Measurements from ENCODE around the gene SYNJ2. TPM values are rescaled to one million over a fixed set of nuclear protein-coding genes. Genes with fewer than 3 reads are reported as not detected.

Gene SYNJ2
- total and polyA plus RNA-seq, 5 experiments from 2014 or later: 5.2 to 16.3 (median 8.5) TPM

DNA sequence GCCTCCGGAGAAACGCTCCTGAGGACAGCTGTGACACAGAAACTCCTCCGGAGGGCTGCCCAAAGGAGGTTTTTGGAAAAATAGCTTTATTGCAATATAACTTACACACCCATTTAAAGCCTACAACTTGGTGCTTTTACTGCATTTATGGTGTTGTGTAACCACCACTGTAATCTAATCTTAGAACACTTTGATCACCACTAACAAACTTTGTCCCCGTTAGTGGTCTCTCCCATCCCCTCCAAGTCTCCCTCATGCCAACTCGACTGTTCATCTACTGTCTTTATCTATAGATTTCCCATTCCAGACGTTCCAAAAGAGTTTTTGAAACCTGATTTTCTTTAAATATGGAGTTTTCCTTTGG is 62.8 kb downstream of the SYNJ2 start:
- Mint-ChIP-seq H3K27ac (peak overlapping the region in 7 of 10 donors; percentile 4 to 77 (median 48)), H3K27me3 (no peaks in the 10 kb centered on the region), H3K4me1 (peaks cover 28 to 45% (median 39%) of the 10 kb centered on the region in 4 donors), H3K36me3 (peaks cover 0 to 16% (median 6%) of the 10 kb centered on the region in 3 donors), H3K4me3 (no peak overlapping the region), H3K9me3 (no peaks in the 10 kb centered on the region)
- ATAC-seq: no peak
- no peak for DNase-seq
- POLR2A ChIA-PET: interaction anchor here (5.2 kb wide), 1 partner anchor 13 kb away, joined by 38 read pairs; no protein-coding TSS in a partner anchor

- Mint-ChIP-seq H3K27ac (peak overlapping the region; percentile 71 to 96 (median 91)), H3K36me3 (peaks cover 0 to 17% (median 6%) of the 10 kb centered on the region in 3 donors), H3K27me3 (no peaks in the 10 kb centered on the region), H3K9me3 (no peaks in the 10 kb centered on the region), H3K4me3 (peak overlapping the region; percentile 46 to 88 (median 73)), H3K4me1 (peaks cover 22 to 32% (median 27%) of the 10 kb centered on the region in 4 donors)
- ATAC-seq (peak; percentile 73), DNase-seq (peak in 8 of 10 donors; percentile 10 to 68 (median 52))
- POLR2A ChIA-PET: interaction anchor here (0.6 to 5.2 kb wide), 8 partner anchors 11 to 999 kb away, joined by 3 to 38 read pairs (median 4); no protein-coding TSS in a partner anchor
Observed at GRCh38 chr6:158046201-158047126, 64.8 kb downstream of the SYNJ2 start.

GRCh38 chr6:158047127-158047518 is 65.5 kb downstream of the SYNJ2 start:
- Mint-ChIP-seq H3K27me3 (no peaks in the 10 kb centered on the region), H3K36me3 (peaks cover 0 to 18% (median 6%) of the 10 kb centered on the region in 3 donors), H3K9me3 (no peaks in the 10 kb centered on the region), H3K4me1 (peaks cover 22 to 32% (median 27%) of the 10 kb centered on the region in 4 donors), H3K4me3 (peak overlapping the region; percentile 46 to 88 (median 73)), H3K27ac (peak overlapping the region; percentile 67 to 96 (median 91))
- peak; percentile 58 to 61 for ATAC-seq
- peak in 7 of 10 donors; percentile 33 to 76 (median 51) for DNase-seq
- POLR2A ChIA-PET: interaction anchor here (0.6 to 5.2 kb wide), 6 partner anchors 11 to 998 kb away, joined by 3 to 38 read pairs (median 4); no protein-coding TSS in a partner anchor

- ATAC-seq (no peak), DNase-seq (peak in 1 of 10 donors; percentile 10)
- H3K27ac Mint-ChIP-seq: peak overlapping the region in 9 of 10 donors; percentile 44 to 96 (median 89)
- H3K36me3 Mint-ChIP-seq: peaks cover 0 to 22% (median 2%) of the 10 kb centered on the region in 3 donors
- peaks cover 22 to 31% (median 27%) of the 10 kb centered on the region in 4 donors for H3K4me1 Mint-ChIP-seq
- no peaks in the 10 kb centered on the region for H3K27me3 Mint-ChIP-seq
- H3K9me3 Mint-ChIP-seq: no peaks in the 10 kb centered on the region
- POLR2A ChIA-PET: interaction anchor here (1.1 to 5.2 kb wide), 4 partner anchors 10 to 64 kb away, joined by 3 to 38 read pairs (median 7); no protein-coding TSS in a partner anchor
- H3K4me3 Mint-ChIP-seq: peak overlapping the region in 5 of 10 donors; percentile 65 to 82 (median 72)
Observed at GRCh38 chr6:158047563-158048323, 66.1 kb downstream of the SYNJ2 start.

- POLR2A ChIA-PET: interaction anchor here (1.1 to 5.2 kb wide), 4 partner anchors 9 to 22 kb away, joined by 3 to 38 read pairs (median 6); no protein-coding TSS in a partner anchor
- H3K27ac Mint-ChIP-seq: peak overlapping the region in 5 of 10 donors; percentile 22 to 73 (median 25)
- ATAC-seq (no peak), DNase-seq (peak in 1 of 10 donors; percentile 18)
- H3K36me3 Mint-ChIP-seq: peaks cover 0 to 24% (median 2%) of the 10 kb centered on the region in 3 donors
- no peaks in the 10 kb centered on the region for H3K27me3 Mint-ChIP-seq
- H3K4me3 Mint-ChIP-seq: no peak overlapping the region
- H3K4me1 Mint-ChIP-seq: peaks cover 22 to 31% (median 27%) of the 10 kb centered on the region in 4 donors
- H3K9me3 Mint-ChIP-seq: no peaks in the 10 kb centered on the region
Observed at GRCh38 chr6:158048589-158048988, 66.9 kb downstream of the SYNJ2 start.

DNA sequence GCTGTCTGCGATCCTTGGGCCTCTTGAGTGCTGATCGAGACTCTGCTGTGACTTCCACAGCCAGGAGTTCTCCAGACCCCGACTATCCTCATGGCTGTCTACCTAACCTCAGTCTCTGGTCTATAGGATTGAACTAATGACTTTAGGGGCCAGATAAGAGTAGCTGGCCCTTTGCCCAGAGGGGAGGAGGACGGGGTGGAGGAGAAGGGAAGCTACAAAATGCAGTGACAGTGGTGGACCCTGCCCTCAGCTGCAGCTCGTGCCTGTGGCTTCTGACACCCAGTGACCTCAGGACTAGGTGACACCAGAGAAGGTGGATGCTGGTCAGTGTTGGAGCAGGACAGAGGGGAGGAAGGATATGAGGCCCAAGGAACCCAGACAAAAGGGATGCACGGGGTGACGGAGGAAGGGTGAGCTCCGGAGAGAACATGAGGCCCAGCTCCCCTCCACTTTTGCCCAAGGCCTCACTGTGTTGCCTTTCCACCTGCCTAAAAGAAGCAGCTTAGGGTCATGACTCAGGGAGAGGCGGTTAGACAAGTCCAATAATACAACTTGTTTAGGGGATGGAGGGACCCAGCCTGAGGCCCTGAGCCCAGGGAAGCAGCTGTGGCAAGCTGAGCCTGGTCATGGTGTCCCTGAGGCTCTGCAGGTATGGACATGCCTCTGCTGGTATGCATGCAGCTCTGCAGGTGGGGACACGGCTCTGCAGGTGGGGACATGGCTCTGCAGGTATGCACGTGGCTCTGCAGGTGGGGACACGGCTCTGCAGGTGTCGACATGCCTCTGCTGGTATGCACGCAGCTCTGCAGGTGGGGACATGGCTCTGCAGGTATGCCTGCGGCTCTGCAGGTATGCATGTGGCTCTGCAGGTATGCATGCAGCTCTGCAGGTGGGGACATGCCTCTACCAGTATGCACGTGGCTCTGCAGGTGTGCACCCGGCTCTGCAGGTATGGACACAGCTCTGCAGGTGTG is 67.7 kb downstream of the SYNJ2 start:
- peak in 1 of 10 donors; percentile 51 for DNase-seq
- H3K36me3 Mint-ChIP-seq: peaks cover 0 to 23% (median 0%) of the 10 kb centered on the region in 3 donors
- H3K4me3 Mint-ChIP-seq: no peak overlapping the region
- no peaks in the 10 kb centered on the region for H3K9me3 Mint-ChIP-seq
- H3K27me3 Mint-ChIP-seq: no peaks in the 10 kb centered on the region
- H3K27ac Mint-ChIP-seq: peak overlapping the region in 2 of 10 donors; percentile 22 to 73
- H3K4me1 Mint-ChIP-seq: peaks cover 19 to 31% (median 25%) of the 10 kb centered on the region in 4 donors
- no peak for ATAC-seq
- POLR2A ChIA-PET: interaction anchor here (1.1 to 5.2 kb wide), 4 partner anchors 8 to 23 kb away, joined by 3 to 38 read pairs (median 6); no protein-coding TSS in a partner anchor

DNA sequence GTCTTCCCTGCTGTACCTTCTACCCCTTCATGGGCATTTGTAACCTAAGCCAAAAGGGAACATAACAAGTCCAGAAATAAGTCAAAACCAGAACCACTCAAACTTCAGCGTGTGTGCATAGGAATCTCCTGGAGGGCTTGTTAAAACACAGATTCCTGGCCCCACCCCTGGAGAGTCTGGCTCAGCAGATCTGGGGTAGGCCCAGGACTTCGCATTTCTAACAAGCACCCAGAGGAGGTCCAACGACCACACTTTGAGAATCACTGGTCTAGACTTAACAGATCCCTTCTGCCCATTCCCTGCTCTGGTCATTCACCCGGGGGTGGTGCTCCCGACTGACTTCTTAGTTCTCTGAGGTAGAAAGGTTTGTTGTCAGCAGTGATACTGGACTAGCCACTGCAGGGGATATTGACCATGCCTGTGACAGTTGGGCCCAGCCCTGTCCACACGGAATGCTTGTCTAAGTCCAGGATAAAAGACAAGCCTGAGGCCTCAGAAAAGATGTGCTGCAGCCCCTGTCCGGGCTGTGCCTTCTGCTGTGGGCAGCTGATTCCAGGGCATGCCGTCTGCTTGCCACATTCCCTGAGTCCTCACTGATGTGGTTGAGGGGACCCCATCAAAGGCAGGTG is 68.6 kb downstream of the SYNJ2 start:
- no peak for ATAC-seq
- Mint-ChIP-seq H3K36me3 (peaks cover 0 to 26% (median 0%) of the 10 kb centered on the region in 3 donors), H3K9me3 (no peaks in the 10 kb centered on the region), H3K27ac (peak overlapping the region in 1 of 10 donors; percentile 22), H3K27me3 (no peaks in the 10 kb centered on the region), H3K4me1 (peaks cover 19 to 29% (median 24%) of the 10 kb centered on the region in 4 donors), H3K4me3 (no peak overlapping the region)
- peak in 1 of 10 donors; percentile 55 for DNase-seq
- POLR2A ChIA-PET: interaction anchor here (2.1 kb wide), 1 partner anchor 24 kb away, joined by 6 read pairs; no protein-coding TSS in a partner anchor

- no peak for DNase-seq
- H3K9me3 Mint-ChIP-seq: no peaks in the 10 kb centered on the region
- no peak for ATAC-seq
- peak overlapping the region in 1 of 10 donors; percentile 22 for H3K27ac Mint-ChIP-seq
- POLR2A ChIA-PET: no interaction called here
- H3K27me3 Mint-ChIP-seq: no peaks in the 10 kb centered on the region
- H3K36me3 Mint-ChIP-seq: peaks cover 0 to 23% (median 0%) of the 10 kb centered on the region in 3 donors
- H3K4me1 Mint-ChIP-seq: peaks cover 15 to 22% (median 18%) of the 10 kb centered on the region in 4 donors
- H3K4me3 Mint-ChIP-seq: no peak overlapping the region
Observed at GRCh38 chr6:158050955-158051354, 69.3 kb downstream of the SYNJ2 start.

DNA sequence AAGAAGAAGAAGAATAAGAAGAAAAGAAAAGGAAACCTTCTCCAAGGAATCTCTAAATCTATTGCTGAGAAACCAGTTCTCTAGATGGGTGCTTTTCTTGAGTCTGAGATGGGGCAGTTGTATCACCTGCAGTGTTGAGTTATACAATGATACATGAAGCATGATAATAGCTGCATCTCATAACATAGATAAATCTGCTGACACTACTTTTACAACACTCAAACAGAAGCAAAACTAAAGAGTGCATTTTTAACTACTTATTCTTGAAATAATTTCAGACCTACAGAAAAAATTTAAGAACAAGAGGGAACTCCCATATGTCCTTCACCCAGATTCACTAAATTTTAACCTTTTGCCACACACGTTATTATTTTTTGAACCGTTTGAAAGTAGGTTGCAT is 70.3 kb downstream of the SYNJ2 start:
- POLR2A ChIA-PET: no interaction called here
- peaks cover 0 to 31% (median 0%) of the 10 kb centered on the region in 3 donors for H3K36me3 Mint-ChIP-seq
- H3K27me3 Mint-ChIP-seq: no peaks in the 10 kb centered on the region
- H3K9me3 Mint-ChIP-seq: no peaks in the 10 kb centered on the region
- no peak for ATAC-seq
- H3K4me1 Mint-ChIP-seq: peaks cover 6 to 14% (median 9%) of the 10 kb centered on the region in 4 donors
- H3K4me3 Mint-ChIP-seq: no peak overlapping the region
- no peak for DNase-seq
- peak overlapping the region in 1 of 10 donors; percentile 47 for H3K27ac Mint-ChIP-seq

DNA sequence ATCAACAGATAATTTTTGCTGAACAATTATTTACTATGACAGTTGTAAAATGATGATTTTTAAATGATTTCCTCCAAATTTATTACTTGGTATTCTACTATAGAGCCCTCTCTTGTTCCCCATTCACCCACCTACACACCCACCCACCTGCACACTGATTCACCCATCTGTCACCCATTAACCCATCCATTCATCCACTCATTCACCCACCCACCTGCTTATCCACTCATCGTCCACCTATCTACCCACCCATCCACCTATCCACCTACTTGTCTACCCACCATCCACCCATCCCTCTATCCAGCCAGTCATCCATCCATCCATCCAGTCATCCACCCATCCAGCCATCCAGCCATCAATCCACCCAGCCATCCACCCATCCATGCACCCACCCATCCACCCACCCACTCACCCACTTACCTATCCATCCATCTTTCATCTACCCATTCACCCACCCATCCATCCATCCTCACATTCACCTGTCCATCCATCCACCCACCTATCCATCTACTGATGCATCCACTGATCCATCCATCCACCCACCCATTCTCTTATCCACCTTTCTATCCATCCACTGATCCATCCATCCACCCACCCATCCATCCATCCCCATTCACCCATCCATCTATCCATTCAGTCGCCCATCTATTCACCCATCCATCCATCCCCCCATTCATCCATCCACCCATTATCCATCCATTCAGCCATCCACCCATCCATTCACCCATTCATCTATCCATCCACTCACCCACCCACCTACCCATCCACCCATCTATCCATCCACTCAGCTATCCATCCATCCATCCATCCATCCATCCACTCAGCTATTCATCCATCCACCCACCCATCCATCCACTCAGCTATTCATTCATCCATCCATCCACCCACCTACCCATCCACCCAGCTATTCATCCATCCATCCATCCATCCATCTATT is 72.0 kb downstream of the SYNJ2 start:
- ATAC-seq: no peak
- Mint-ChIP-seq H3K4me1 (peaks cover 8 to 14% (median 14%) of the 10 kb centered on the region in 4 donors), H3K27ac (peak overlapping the region in 2 of 10 donors; percentile 46 to 57), H3K27me3 (no peaks in the 10 kb centered on the region), H3K36me3 (peaks cover 0 to 31% (median 0%) of the 10 kb centered on the region in 3 donors), H3K4me3 (no peak overlapping the region), H3K9me3 (no peaks in the 10 kb centered on the region)
- POLR2A ChIA-PET: interaction anchor here (0.6 kb wide), 1 partner anchor 13 kb away, joined by 3 read pairs; no protein-coding TSS in a partner anchor
- no peak for DNase-seq
